HUDEP-2 (cell line): ENCODE measurements around the gene WDR27.

Source experiments
- DNase-seq, 76 experiments: peaks; one replicate each; lab custom pipeline; 2025; ENCODE audit not compliant: unreplicated experiment in 76 of 76; lab: John Stamatoyannopoulos, UW

The WDR27 gene

GRCh38 chr6:169701954-169702839, at the start of gene WDR27, which contains the start of gene C6orf120:
TSS of gene WDR27 (minus strand) at chr6:169702029. CDS start at chr6:169689005, 13,024 bp downstream.
TSS of gene C6orf120 (plus strand) at chr6:169702126. CDS start at chr6:169702460, 334 bp downstream.
- DNase-seq, result peak; percentile 62 to 99 (median 97)

DNA sequence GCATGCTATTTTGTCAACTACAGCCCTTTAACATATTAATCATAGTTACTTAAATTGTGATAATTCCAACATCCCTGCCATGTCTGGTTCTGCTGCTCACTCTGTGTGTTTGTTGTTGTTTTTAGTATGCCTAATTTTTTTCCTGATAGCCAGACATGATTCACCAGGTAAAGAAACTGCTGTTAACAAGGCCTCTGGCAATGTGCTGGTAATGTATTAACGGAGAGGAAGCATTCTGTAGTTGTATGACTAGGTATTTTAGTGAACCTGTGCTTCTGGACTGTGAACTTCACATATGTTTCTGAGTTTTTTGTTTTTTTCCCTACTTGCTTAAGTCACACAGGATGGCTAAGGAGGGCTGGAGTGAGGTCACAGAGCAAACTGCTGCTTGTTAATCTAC, 44.7 kb upstream of the WDR27 start:
- DNase-seq, result no peak

DNA sequence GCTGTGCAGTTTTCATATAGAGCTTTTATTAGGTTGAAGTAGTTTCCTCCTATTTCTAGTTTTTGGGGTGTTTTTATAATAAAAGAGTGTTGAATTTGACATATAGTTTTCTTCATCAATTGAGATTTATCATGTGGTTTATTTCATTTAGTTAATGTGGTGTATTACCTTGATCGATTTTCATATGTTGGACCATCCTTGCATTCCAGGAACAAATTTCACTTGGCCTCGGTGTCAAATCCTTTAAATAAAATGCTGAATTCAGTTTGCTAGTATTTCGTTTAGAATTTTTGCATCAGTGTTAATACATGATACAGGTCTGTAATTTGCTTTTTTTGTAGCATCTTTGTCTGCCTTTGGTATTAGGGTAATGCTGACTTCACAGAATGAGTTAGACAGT, 43.6 kb upstream of the WDR27 start:
- no peak for DNase-seq

DNA sequence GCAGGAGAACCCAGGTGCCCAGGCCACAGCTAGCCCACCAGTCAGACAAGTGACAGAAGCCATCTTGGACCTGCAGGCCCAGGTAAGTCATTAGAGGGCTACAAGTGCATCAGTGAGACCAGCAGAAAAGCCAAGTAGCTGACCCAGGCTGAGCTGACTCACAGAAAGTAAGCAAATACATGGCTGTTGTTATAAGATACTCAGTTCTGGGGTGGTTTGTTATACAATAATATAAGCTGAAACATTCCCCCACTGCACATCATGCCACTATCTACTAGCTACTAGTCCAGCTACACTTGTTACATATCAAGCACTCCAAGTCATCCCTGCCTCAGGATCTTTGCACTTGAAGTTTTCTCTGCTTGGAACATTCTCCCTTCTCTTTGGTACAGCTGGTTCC, 39.5 kb upstream of the WDR27 start:
- DNase-seq, result no peak

- DNase-seq, result no peak
These were observed 37.2 kb upstream of the WDR27 start for GRCh38 chr6:169738976-169739529.

DNA sequence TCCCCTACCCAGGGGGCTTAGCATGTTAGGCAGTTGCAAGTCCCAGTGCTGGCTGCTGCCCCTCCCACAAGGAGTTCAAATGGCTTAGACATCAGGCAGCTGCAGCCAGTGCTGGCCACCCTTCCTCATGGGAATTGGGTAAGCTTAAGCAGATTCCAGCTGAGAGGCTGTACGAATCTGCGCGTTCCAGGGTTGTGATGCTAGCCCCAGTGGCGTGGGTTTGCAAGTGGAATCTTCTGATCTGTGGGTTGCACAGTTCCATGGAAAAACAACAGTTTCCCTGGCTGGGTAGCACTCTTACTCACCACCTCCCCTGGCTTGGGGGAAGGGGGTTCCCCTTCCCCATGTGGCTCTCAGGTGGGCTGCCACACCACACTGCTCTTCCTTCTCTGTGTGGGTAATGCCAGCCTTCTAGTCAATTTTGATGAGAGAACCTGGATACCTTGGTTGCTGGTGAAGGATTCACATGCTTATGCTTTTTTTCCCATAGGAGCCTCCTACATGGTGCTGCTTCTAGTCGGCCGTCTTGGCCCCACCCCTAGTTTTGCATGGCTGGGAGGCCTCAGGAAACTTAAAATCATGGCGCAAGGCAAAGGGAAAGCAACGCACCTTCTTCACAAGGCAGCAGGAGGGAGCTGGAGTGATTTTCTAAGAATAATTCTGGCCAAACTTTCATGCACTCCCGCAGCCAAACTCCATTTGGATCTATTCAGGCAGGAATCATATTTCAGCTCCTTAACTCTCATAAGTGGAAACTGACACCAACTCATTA, 36.6 kb upstream of the WDR27 start:
- DNase-seq, result no peak

- no peak for DNase-seq
These were observed 28.1 kb upstream of the WDR27 start for GRCh38 chr6:169729961-169730360.

GRCh38 chr6:169726963-169727362, 25.1 kb upstream of the WDR27 start:
- DNase-seq, result no peak

- DNase-seq, result no peak
These were observed 24.2 kb upstream of the WDR27 start for GRCh38 chr6:169726049-169726400.

DNA sequence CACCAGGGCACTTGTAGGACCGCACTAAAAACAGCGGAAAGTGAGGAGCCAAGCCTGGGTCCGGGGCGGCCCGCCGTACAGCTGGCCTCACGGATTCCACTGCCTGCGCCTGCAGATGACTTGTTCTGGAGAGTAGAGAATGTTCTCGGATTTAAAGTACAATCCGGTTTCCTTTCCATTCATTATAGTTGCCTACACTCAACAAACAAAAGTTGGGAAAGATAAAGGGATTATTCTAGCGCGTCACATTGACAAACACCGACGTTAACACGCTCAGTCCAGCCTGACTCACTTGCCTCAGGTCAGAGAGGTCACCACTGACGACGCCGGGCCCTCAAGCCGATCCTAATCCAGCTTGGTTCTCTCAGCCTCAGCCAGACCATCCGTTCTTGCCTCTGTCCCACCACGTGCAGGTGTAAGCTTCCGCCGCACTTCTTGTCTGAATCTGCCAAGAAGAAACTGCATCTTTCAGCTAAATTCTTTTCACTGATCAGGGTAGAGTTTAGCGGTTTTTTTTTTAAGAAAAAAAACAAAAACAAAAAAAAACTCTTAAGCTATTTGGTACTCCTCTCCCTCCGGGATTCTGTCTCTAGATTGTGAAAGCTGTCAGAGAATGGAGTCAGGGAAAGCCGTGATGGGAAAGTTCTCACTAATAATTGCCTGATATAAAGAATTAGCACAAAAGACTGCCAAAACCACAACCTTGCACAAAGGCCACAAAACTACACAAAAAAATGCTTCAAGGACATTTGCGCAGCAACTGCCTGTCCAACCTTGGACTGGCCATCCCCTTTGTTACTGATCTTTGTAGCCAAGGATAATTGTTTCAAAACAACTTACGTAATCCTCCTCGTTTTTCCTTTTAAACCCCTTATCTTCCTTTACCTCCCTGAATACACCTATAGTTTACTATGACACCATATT, 23.6 kb upstream of the WDR27 start:
- DNase-seq, result peak in 35 of 76 experiments; percentile 9 to 75 (median 45)

DNA sequence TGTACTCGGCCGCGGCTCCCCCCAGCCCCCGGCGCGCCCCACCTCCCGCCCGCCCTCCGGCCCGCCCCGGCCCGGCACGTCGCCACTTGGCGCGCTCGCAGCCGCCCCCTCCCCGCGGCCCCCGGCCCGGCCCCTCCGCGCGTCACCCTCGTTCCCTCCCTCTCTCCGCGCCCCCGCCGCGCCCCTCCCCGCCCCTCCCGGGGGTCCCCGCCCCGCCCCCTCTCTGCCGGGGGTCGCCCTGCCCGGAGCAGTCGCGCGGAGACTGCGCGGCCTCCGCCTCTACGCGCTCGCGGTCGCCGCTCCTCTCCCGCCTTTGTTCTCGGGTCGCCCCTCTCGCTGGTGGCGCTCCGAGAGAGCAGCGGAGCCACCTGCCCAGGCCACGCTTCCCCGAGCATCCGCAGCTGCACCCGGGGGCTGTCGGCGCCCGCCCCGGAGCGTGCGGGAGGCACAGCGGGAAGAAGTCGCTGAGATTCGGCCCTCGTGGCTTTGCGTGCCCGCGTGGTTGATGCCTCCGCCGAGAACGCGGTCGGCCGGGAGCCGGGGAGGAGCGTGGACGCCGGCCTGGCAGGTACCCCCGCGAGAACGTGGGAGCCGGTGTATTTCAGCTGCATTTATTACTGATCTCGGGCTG, 22.8 kb upstream of the WDR27 start, which contains the start of gene PHF10:
TSS of gene PHF10 (minus strand) at position 7 of the 631 bp plus-strand sequence. CDS start 569 bp downstream, outside the sequence.
- DNase-seq, result peak in 46 of 76 experiments; percentile 17 to 77 (median 51)

DNA sequence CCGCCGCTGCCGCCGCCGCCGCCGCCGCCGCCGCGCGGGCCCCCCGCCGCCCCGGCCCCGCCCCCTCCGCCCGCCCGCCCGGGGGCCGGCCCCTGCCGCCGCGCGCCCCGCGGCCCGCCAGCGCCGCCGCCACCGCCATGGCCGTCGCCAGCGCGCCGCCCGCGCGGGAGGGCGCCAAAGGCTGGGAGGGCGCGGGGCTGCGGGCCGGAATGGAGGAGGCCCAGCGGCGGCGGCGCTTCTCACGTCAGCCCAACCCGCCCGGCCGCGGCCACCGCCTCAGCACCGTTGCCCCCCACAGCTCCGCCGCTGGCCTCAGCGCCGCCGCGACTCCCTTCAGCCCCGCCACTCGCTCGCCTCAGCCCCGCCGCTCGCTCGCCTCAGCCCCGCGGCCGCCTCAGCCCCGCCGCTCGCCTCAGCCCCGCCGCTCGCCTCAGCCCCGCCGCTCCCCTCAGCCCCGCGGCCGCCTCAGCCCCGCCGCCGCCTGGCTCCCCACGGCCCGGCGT, 22.2 kb upstream of the WDR27 start:
- DNase-seq, result peak in 14 of 76 experiments; percentile 19 to 61 (median 46)

DNA sequence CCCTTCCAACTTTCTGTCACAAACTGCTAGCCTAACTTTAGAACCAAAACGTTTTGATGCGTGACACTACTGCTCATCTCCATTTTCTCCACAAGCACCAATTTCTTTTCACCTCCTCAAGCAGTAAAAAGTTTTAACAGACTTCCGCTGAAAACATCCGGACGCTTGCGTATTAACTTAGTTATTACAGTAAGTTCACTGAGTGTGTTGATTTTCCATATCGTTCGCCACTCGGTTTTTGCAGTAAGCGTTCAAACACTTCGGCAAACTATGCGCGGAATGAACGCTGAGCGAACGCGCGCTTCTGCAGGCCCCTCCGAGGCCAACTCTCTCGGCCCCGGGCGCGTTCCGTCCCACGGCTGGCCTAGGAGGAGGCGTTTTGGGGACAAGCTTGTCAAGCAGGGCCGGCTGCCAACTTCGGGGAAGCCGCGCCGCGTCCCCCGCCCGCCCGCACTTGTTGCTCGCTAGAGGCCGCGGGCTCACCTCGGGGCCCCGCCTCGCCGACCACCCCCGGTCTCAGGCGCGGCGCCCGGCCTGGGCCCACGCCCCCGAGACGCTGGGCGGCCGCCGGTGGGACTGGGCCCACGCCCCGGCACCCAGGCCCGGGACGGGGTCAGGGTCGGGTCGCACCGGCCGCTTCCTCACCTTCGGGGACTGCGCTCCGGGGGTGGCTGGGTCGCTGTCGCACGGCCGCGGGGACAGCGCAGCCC, 21.5 kb upstream of the WDR27 start:
- peak in 74 of 76 experiments; percentile 31 to 92 (median 81) for DNase-seq

- peak in 25 of 76 experiments; percentile 13 to 60 (median 29) for DNase-seq
These were observed 20.8 kb upstream of the WDR27 start for GRCh38 chr6:169722362-169723199.

- peak in 1 of 76 experiments; percentile 7 for DNase-seq
These were observed 18.5 kb upstream of the WDR27 start for GRCh38 chr6:169720207-169720855.

- no peak for DNase-seq
These were observed 17.3 kb upstream of the WDR27 start for GRCh38 chr6:169719117-169719516.

DNA sequence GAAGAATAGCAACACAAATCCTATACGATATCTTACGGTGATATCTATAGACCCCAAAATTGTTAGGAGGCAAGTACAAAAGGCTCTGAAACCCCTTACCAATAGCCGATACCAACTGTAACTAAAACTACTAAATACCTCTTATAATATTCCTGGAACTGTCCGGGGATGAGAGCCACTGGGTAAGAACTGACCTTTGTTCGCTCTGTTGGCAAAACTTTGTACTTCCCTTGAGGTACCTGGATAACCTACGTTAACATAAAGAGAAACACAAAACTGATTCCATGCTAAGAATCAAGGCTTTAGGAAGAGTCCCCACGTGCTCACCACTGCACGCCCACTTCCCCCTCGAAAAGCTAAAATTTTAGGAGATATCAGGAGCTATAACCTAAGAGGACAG, 12.8 kb upstream of the WDR27 start:
- no peak for DNase-seq
